Activated naive CD4-positive, alpha-beta T cell treated with anti-CD3 and anti-CD28 coated beads for 36 hours (primary cell): ENCODE results near the gene ATP2C1. TPM values are rescaled to one million over a fixed set of nuclear protein-coding genes. Genes with fewer than 3 reads are reported as not detected.

ENCODE experiments used
- CTCF ChIA-PET: fragments of 350-600 bp; sonication (Branson Sonifier 250); formaldehyde crosslinking; loops from one replicate; lab custom pipeline; 2021; ENCODE audit warnings: antibody characterized with exemption; lab: Charles Lee
- DNase-seq: peaks from one replicate; pipeline ENCODE4 v3.0.0-alpha.2; 2020
- H3K27ac Mint-ChIP-seq: one replicate; pipeline ENCODE4 v1.8.0; 2021; ENCODE audit warnings: mild to moderate bottlenecking, mixed read lengths
- H3K27me3 Mint-ChIP-seq: one replicate; pipeline ENCODE4 v1.8.0; 2021; ENCODE audit warnings: low read depth, mixed read lengths
- H3K36me3 Mint-ChIP-seq: one replicate; pipeline ENCODE4 v1.8.0; 2021; ENCODE audit warnings: low read depth, mixed read lengths
- H3K4me1 Mint-ChIP-seq: one replicate; pipeline ENCODE4 v1.8.0; 2021; ENCODE audit warnings: low read depth, mixed read lengths
- H3K4me3 Mint-ChIP-seq: one replicate; pipeline ENCODE4 v1.8.0; 2021; ENCODE audit warnings: mild to moderate bottlenecking, moderate library complexity, mixed read lengths
- H3K9me3 Mint-ChIP-seq: one replicate; pipeline ENCODE4 v1.8.0; 2021; ENCODE audit warnings: mixed read lengths
- intact Hi-C: fragments of 100-400 bp; cut with micrococcal nuclease; formaldehyde crosslinking; loops from one replicate; pipeline ENCODE4 v1.15.1; 2023
- total RNA-seq, 2 experiments: library from RNA; stranded (reverse); gene quantifications; one replicate each; pipeline ENCODE4 v1.2.3, GENCODE V29; 2021

ATP2C1 gene
- total RNA-seq, 2 experiments from 2014 or later, result 41.2 to 44.9 TPM

GRCh38 chr3:131008326-131008725, 114.4 kb downstream of the ATP2C1 start:
- intact Hi-C loops, result no loop called here
- peak overlapping the region; percentile 0 for H3K27ac Mint-ChIP-seq
- H3K4me1 Mint-ChIP-seq, result peaks cover 11% of the 10 kb centered on the region
- CTCF ChIA-PET, result no interaction called here
- no peak for DNase-seq
- no peak overlapping the region for H3K4me3 Mint-ChIP-seq
- H3K36me3 Mint-ChIP-seq, result peaks cover 34% of the 10 kb centered on the region
- H3K9me3 Mint-ChIP-seq, result no peaks in the 10 kb centered on the region
- H3K27me3 Mint-ChIP-seq, result no peaks in the 10 kb centered on the region

GRCh38 chr3:131009698-131010097, 115.8 kb downstream of the ATP2C1 start:
- CTCF ChIA-PET, result interaction anchor here (1.1 kb wide), 1 partner anchor 23 kb away, joined by 5 read pairs; no protein-coding TSS in a partner anchor
- Mint-ChIP-seq H3K27me3 (no peaks in the 10 kb centered on the region), H3K4me1 (peaks cover 10% of the 10 kb centered on the region)

GRCh38 chr3:131018970-131019369, 125.1 kb downstream of the ATP2C1 start:
- no peak for DNase-seq
- peaks cover 33% of the 10 kb centered on the region for H3K36me3 Mint-ChIP-seq
- intact Hi-C loops, result no loop called here
- H3K27me3 Mint-ChIP-seq, result no peaks in the 10 kb centered on the region
- peaks cover 46% of the 10 kb centered on the region for H3K4me1 Mint-ChIP-seq
- no peak overlapping the region for H3K4me3 Mint-ChIP-seq
- CTCF ChIA-PET, result interaction anchor here (0.5 to 0.7 kb wide), 2 partner anchors 260 to 333 kb away, joined by 4 to 5 read pairs; no protein-coding TSS in a partner anchor
- H3K9me3 Mint-ChIP-seq, result no peaks in the 10 kb centered on the region
- no peak overlapping the region for H3K27ac Mint-ChIP-seq

More at GRCh38 chr3:131009698-131010097, 115.8 kb downstream of the ATP2C1 start:
- no peak overlapping the region for H3K27ac Mint-ChIP-seq
- DNase-seq, result no peak
- H3K36me3 Mint-ChIP-seq, result peaks cover 35% of the 10 kb centered on the region
- H3K9me3 Mint-ChIP-seq, result no peaks in the 10 kb centered on the region
- intact Hi-C loops, result no loop called here
- H3K4me3 Mint-ChIP-seq, result no peak overlapping the region

GRCh38 chr3:131020122-131020693, 126.3 kb downstream of the ATP2C1 start:
- CTCF ChIA-PET, result interaction anchor here (0.6 kb wide), 1 partner anchor 520 kb away, joined by 3 read pairs; no protein-coding TSS in a partner anchor
- Mint-ChIP-seq H3K9me3 (no peaks in the 10 kb centered on the region), H3K27ac (no peak overlapping the region), H3K36me3 (peaks cover 36% of the 10 kb centered on the region), H3K4me3 (no peak overlapping the region), H3K27me3 (no peaks in the 10 kb centered on the region), H3K4me1 (peaks cover 59% of the 10 kb centered on the region)
- intact Hi-C loops, result loop anchor here (10.0 kb wide), 1 partner anchor 1705 kb away; the partner anchor contains the start of gene NPHP3
- no peak for DNase-seq

- intact Hi-C loops, result loop anchor here (5.0 to 10.0 kb wide), 3 partner anchors 173 to 1699 kb away; partner anchors contain the start of gene NPHP3
- H3K4me3 Mint-ChIP-seq, result peak overlapping the region; percentile 92
- no peak for DNase-seq
- peaks cover 27% of the 10 kb centered on the region for H3K36me3 Mint-ChIP-seq
- CTCF ChIA-PET, result no interaction called here
- peak overlapping the region; percentile 94 for H3K27ac Mint-ChIP-seq
- no peaks in the 10 kb centered on the region for H3K9me3 Mint-ChIP-seq
- H3K27me3 Mint-ChIP-seq, result no peaks in the 10 kb centered on the region
- H3K4me1 Mint-ChIP-seq, result peaks cover 51% of the 10 kb centered on the region
Measured at GRCh38 chr3:131025539-131025938, 131.7 kb downstream of the ATP2C1 start.

- Mint-ChIP-seq H3K36me3 (peaks cover 25% of the 10 kb centered on the region), H3K9me3 (no peaks in the 10 kb centered on the region), H3K4me3 (peak within 1 kb of the TSS; percentile 92), H3K27ac (peak within 1 kb of the TSS; percentile 94), H3K4me1 (peaks cover 42% of the 10 kb centered on the region), H3K27me3 (no peaks in the 10 kb centered on the region)
- CTCF ChIA-PET, result interaction anchor here (0.6 to 1.2 kb wide), 4 partner anchors 9 to 1009 kb away, joined by 3 to 4 read pairs (median 4); no protein-coding TSS in a partner anchor
- intact Hi-C loops, result loop anchor here (1.0 to 10.0 kb wide), 8 partner anchors 133 to 1698 kb away; partner anchors contain the start of genes DNAJC13, MRPL3, NPHP3 and NUDT16
- peak; percentile 92 for DNase-seq
Measured at GRCh38 chr3:131026321-131027151, 132.7 kb downstream of the ATP2C1 start, which contains the start of the genes ASTE1 and NEK11. Gene ASTE1, minus strand, starts transcription at chr3:131026825. Its CDS starts 1,519 bp downstream, at chr3:131025306. Gene NEK11, plus strand, starts transcription at chr3:131026877. Its CDS starts 2,832 bp downstream, at chr3:131029709.

- Mint-ChIP-seq H3K36me3 (peaks cover 15% of the 10 kb centered on the region), H3K4me1 (peaks cover 25% of the 10 kb centered on the region), H3K27ac (no peak overlapping the region), H3K9me3 (no peaks in the 10 kb centered on the region), H3K27me3 (no peaks in the 10 kb centered on the region), H3K4me3 (no peak overlapping the region)
- CTCF ChIA-PET, result no interaction called here
- intact Hi-C loops, result loop anchor here (5.0 to 10.0 kb wide), 3 partner anchors 177 to 1696 kb away; partner anchors contain the start of gene NPHP3
- DNase-seq, result no peak
Measured at GRCh38 chr3:131028844-131029243, 135.0 kb downstream of the ATP2C1 start.

- H3K27me3 Mint-ChIP-seq, result no peaks in the 10 kb centered on the region
- no peak overlapping the region for H3K27ac Mint-ChIP-seq
- no peaks in the 10 kb centered on the region for H3K36me3 Mint-ChIP-seq
- H3K4me3 Mint-ChIP-seq, result no peak overlapping the region
- CTCF ChIA-PET, result interaction anchor here (0.8 kb wide), 2 partner anchors 9 to 429 kb away, joined by 4 to 8 read pairs; no protein-coding TSS in a partner anchor
- intact Hi-C loops, result loop anchor here (5.0 kb wide), 1 partner anchor 1151 kb away; no protein-coding TSS in a partner anchor
- DNase-seq, result no peak
- H3K4me1 Mint-ChIP-seq, result peaks cover 8% of the 10 kb centered on the region
- no peaks in the 10 kb centered on the region for H3K9me3 Mint-ChIP-seq
Measured at GRCh38 chr3:131031660-131032059, 137.8 kb downstream of the ATP2C1 start.

GRCh38 chr3:131033480-131034080, 139.7 kb downstream of the ATP2C1 start:
- Mint-ChIP-seq H3K4me3 (no peak overlapping the region), H3K4me1 (no peaks in the 10 kb centered on the region), H3K27ac (no peak overlapping the region), H3K36me3 (no peaks in the 10 kb centered on the region), H3K9me3 (no peaks in the 10 kb centered on the region), H3K27me3 (no peaks in the 10 kb centered on the region)
- CTCF ChIA-PET, result interaction anchor here (0.6 to 2.5 kb wide), 17 partner anchors 8 to 996 kb away, joined by 3 to 13 read pairs (median 3); no protein-coding TSS in a partner anchor
- DNase-seq, result peak; percentile 22
- intact Hi-C loops, result loop anchor here (1.0 to 5.0 kb wide), 3 partner anchors 761 to 1149 kb away; no protein-coding TSS in a partner anchor

- Mint-ChIP-seq H3K9me3 (peaks cover under 1% of the 10 kb centered on the region), H3K36me3 (no peaks in the 10 kb centered on the region), H3K27me3 (no peaks in the 10 kb centered on the region), H3K4me3 (no peak overlapping the region), H3K4me1 (no peaks in the 10 kb centered on the region), H3K27ac (no peak overlapping the region)
- CTCF ChIA-PET, result interaction anchor here (0.6 to 0.8 kb wide), 2 partner anchors 9 to 657 kb away, joined by 3 read pairs; partner anchors contain the start of genes ASTE1 and NEK11
- no peak for DNase-seq
- intact Hi-C loops, result loop anchor here (5.0 kb wide), 1 partner anchor 106 kb away; no protein-coding TSS in a partner anchor
Measured at GRCh38 chr3:131036200-131036816, 142.4 kb downstream of the ATP2C1 start.

GRCh38 chr3:131036986-131037385, 143.1 kb downstream of the ATP2C1 start:
- H3K9me3 Mint-ChIP-seq, result peaks cover 4% of the 10 kb centered on the region
- intact Hi-C loops, result loop anchor here (5.0 kb wide), 1 partner anchor 105 kb away; no protein-coding TSS in a partner anchor

More at GRCh38 chr3:131036986-131037385, 143.1 kb downstream of the ATP2C1 start:
- Mint-ChIP-seq H3K4me3 (no peak overlapping the region), H3K4me1 (peaks cover 6% of the 10 kb centered on the region), H3K27me3 (no peaks in the 10 kb centered on the region), H3K36me3 (no peaks in the 10 kb centered on the region), H3K27ac (no peak overlapping the region)
- DNase-seq, result no peak
- CTCF ChIA-PET, result interaction anchor here (0.6 to 1.1 kb wide), 3 partner anchors 18 to 656 kb away, joined by 3 read pairs; no protein-coding TSS in a partner anchor
